ENCODE data around the gene ATXN7L1. TPM values are rescaled to one million over a fixed set of nuclear protein-coding genes. Genes with fewer than 3 reads are reported as not detected.

Gene ATXN7L1
- polyA plus RNA-seq, 1 experiment = 5.5 TPM

DNA sequence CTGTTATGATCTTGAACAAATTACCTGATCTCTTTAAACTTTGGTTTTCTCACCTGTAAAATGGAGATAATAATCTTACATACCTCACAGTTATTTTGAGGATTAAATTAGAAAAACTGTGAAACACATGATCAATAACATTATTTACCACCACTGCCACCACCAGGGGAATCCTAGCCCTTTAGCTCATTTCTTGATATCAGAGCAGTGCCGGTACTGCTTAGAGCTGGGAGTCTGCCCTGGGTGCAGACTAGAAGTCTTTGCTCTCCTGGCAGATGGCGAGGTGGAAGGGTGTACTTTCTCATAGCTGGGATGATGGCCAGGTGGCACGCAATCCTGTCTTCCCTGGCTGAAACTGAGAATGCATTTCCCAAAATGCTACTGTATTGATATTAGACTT, 282.4 kb downstream of the ATXN7L1 start:
- no peaks in the 10 kb centered on the region; the same call in 1 of the 2 replicates for H3K9me3 ChIP-seq (ENCODE audit: control insufficient read depth, insufficient read depth, low read length)
- H3K27ac ChIP-seq (ENCODE audit: low read depth, low read length) = no peak overlapping the region
- CTCF ChIA-PET = interaction anchor here (0.6 kb wide), 1 partner anchor 165 kb away, joined by 4 read pairs; no protein-coding TSS in a partner anchor
- POLR2A ChIA-PET = interaction anchor here (0.5 to 0.9 kb wide), 2 partner anchors 9 to 385 kb away, joined by 6 to 12 read pairs; no protein-coding TSS in a partner anchor
- H3K4me3 ChIP-seq (ENCODE audit: low read depth, low read length) = no peak overlapping the region
- no peaks in the 10 kb centered on the region for H3K27me3 ChIP-seq (ENCODE audit: control insufficient read depth, insufficient read depth, low read length)
- no peak for DNase-seq (ENCODE audit: low read depth, low spot score)
- 0 out of 2 replicates have a peak, but pooled peaks have one; percentile 8 for TF ChIP-seq CTCF (IDR thresholded peaks at IDR 0.05; ENCODE audit: low read depth, low read length)

DNA sequence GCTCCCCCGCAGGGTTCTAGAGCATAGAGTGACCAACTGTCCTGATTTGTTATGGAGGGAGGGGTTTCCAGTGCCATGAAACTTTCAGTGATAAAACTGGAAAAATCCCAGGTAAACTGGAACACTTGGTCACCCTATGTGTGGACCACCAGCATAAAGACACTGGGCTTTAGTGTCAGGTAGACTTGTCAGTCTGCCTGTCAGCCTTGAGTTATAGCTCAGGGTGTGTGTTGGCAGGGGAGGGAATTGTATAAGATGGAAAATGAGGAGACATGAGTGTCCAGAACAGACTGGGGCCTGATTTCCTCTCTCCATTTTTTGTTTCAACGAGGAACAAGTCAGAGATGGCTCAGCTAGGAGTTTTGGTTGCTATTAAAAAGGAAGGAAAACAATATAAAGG, 284.9 kb downstream of the ATXN7L1 start:
- CTCF ChIA-PET = no interaction called here
- Histone ChIP-seq H3K4me3 (ENCODE audit: low read depth, low read length) (no peak overlapping the region), H3K27me3 (ENCODE audit: control insufficient read depth, insufficient read depth, low read length) (no peaks in the 10 kb centered on the region), H3K27ac (ENCODE audit: low read depth, low read length) (no peak overlapping the region), H3K9me3 (ENCODE audit: control insufficient read depth, insufficient read depth, low read length) (no peaks in the 10 kb centered on the region)
- POLR2A ChIA-PET = no interaction called here
- no peak for TF ChIP-seq CTCF (IDR thresholded peaks at IDR 0.05; ENCODE audit: low read depth, low read length)
- DNase-seq (ENCODE audit: low read depth, low spot score) = no peak

DNA sequence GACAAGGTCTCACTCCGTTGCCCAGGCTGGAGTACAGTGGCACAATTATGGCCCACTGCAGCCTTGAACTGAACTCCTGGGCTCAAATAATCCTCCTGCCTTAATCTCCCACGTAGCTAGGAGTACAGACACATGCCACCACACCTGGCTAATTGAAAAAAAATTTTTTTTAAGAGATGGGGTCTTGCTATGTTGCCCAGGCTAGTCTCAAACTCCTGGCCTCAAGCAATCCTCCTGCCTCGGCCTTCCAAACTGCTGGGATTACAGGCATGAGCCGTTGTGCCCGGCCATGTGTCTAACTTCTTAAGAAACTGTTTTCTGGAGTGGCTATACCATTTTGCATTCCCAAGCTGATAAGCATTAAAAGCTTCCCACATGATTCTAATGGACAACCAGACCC, 285.6 kb downstream of the ATXN7L1 start:
- TF ChIP-seq CTCF (IDR thresholded peaks at IDR 0.05; ENCODE audit: low read depth, low read length) = no peak
- Histone ChIP-seq H3K27me3 (ENCODE audit: control insufficient read depth, insufficient read depth, low read length) (no peaks in the 10 kb centered on the region), H3K4me3 (ENCODE audit: low read depth, low read length) (no peak overlapping the region), H3K27ac (ENCODE audit: low read depth, low read length) (no peak overlapping the region), H3K9me3 (ENCODE audit: control insufficient read depth, insufficient read depth, low read length) (no peaks in the 10 kb centered on the region)
- DNase-seq (ENCODE audit: low read depth, low spot score) = no peak
- ChIA-PET POLR2A (no interaction called here), CTCF (interaction anchor here (0.6 kb wide), 1 partner anchor 21 kb away, joined by 3 read pairs; no protein-coding TSS in a partner anchor)

DNA sequence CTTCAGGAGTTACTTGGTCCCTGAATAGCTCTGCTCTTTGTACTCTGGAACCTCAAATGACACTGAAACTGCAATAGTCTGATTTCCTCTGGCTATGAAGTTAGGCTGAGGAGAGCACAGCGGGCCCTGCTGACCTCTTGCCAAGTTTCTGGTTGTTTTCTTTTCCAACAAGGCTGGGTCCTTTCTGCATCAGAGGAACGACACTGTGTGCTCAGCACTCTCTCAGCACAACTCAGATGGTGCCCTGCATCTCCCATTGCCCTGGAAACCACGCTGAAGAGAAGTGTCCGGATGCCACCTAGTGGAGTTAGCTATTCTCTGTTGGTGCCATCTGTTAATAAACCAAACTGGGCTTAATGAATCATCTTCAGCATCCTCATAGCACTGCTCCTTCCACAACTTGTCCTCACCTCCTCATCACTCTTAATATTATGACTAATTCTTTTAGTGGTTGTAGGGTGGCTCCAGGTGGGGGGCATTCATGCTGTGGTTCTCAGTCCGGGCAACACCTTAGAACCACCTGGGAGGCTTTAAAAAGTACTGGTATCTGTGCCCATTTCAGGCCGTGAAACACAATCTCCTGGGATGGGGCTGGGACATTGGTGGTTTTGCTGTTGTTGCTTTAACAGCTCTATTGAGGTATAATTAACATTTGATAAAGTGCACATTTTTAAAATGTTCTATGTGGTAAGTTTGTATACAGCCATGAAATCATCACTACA, 286.9 kb downstream of the ATXN7L1 start:
- peak; percentile 74 for TF ChIP-seq CTCF (IDR thresholded peaks at IDR 0.05; ENCODE audit: low read depth, low read length)
- POLR2A ChIA-PET = interaction anchor here (0.7 kb wide), 1 partner anchor 328 kb away, joined by 3 read pairs; no protein-coding TSS in a partner anchor
- Histone ChIP-seq H3K27ac (ENCODE audit: low read depth, low read length) (no peak overlapping the region), H3K9me3 (ENCODE audit: control insufficient read depth, insufficient read depth, low read length) (0 out of 2 replicates have a peak, but pooled peaks cover 3% of the 10 kb centered on the region), H3K4me3 (ENCODE audit: low read depth, low read length) (no peak overlapping the region), H3K27me3 (ENCODE audit: control insufficient read depth, insufficient read depth, low read length) (no peaks in the 10 kb centered on the region)
- DNase-seq (ENCODE audit: low read depth, low spot score) = peak; percentile 24
- CTCF ChIA-PET = interaction anchor here (0.8 to 3.4 kb wide), 10 partner anchors 10 to 472 kb away, joined by 3 to 13 read pairs (median 3); partner anchors contain the start of gene RINT1
